HepG2 (cell line): ENCODE results near the gene VEGFC. TPM values are rescaled to one million over a fixed set of nuclear protein-coding genes. Genes with fewer than 3 reads are reported as not detected.

ENCODE experiments used
- ATAC-seq: fragments of 200-7000 bp; cut with Tn5 transposase; 3 replicates; pipeline ENCODE4 v1.9.1; 2020; ENCODE audit warnings: mild to moderate bottlenecking, moderate library complexity
- BruUV-seq: library from RNA; stranded (reverse); fragments of 400-500 nt; replicated peaks from 2 replicates; lab custom pipeline; 2021; lab: Mats Ljungman, UMichigan
- CTCF ChIA-PET: fragments of 300-600 bp; formaldehyde crosslinking; extraction: SDS; loops from one replicate; lab custom pipeline; 2021; ENCODE audit warnings: low total read pairs, inconsistent platforms, low intra/inter-chr PET ratio; lab: Yijun Ruan, JAX
- POLR2A ChIA-PET: fragments of 350-600 bp; sonication (Branson Sonifier 250); formaldehyde crosslinking; loops from one replicate; lab custom pipeline; 2020; ENCODE audit warnings: antibody characterized with exemption, inconsistent platforms; lab: Yijun Ruan, JAX
- DNase-seq: peaks from one replicate; pipeline ENCODE4 v3.0.0-alpha.2; 2015; ENCODE audit warnings: low spot score
- FAIRE-seq: peaks from 3 replicates; lab custom pipeline; 2011; peaks lifted over from hg19 to GRCh38; lab: Jason Lieb, UNC
- H2AFZ ChIP-seq: one replicate; pipeline ENCODE4 v1.6.1; 2011; ENCODE audit warnings: low read length, inconsistent platforms
- H3K27ac ChIP-seq: fragments of 300-600 bp; 3 replicates; pipeline ENCODE4 v1.8.0; 2011; ENCODE audit warnings: mixed run types, mild to moderate bottlenecking, mixed read lengths, low read length, inconsistent platforms; ENCODE audit not compliant: insufficient read depth; ENCODE audit errors: extremely low read length
- H3K27me3 ChIP-seq, 2 experiments: fragments of 200-600 bp in 1 of 2; 2 replicates in 1 of 2; 3 replicates in 1 of 2; pipeline versions ENCODE4 v1.6.0 to v1.8.0; 2011; ENCODE audit warnings: low read length in 2 of 2, mild to moderate bottlenecking in 2 of 2, moderate library complexity in 2 of 2, inconsistent platforms in 1 of 2; ENCODE audit not compliant: insufficient read depth in 2 of 2, control insufficient read depth in 1 of 2
- H3K36me3 ChIP-seq, 2 experiments: fragments of 200-600 bp in 1 of 2; replicated peaks in 1 of 2; 2 replicates in 1 of 2; 3 replicates in 1 of 2; pipeline versions ENCODE4 v1.5.1 to v1.8.0; 2011; ENCODE audit warnings: low read length in 2 of 2, inconsistent platforms in 1 of 2; ENCODE audit not compliant: insufficient read depth in 2 of 2, control insufficient read depth in 1 of 2
- H3K4me1 ChIP-seq: 2 replicates; pipeline ENCODE4 v1.5.1; 2012; ENCODE audit warnings: low read length, inconsistent platforms; ENCODE audit not compliant: insufficient read depth
- H3K4me2 ChIP-seq: 2 replicates; pipeline ENCODE4 v1.6.0; 2011; ENCODE audit warnings: low read depth, low read length, inconsistent platforms
- H3K4me3 ChIP-seq, 3 experiments: fragments of 200-600 bp in 1 of 3; sonication (generic), shearing (Covaris generic) in 1 of 3; replicated peaks in 1 of 3; 2 replicates each; pipeline ENCODE4 v1.5.1; 2011 to 2016; ENCODE audit warnings: low read length in 3 of 3, inconsistent platforms in 2 of 3, low read depth in 2 of 3, mild to moderate bottlenecking in 2 of 3, control low read depth in 1 of 3, mixed read lengths in 1 of 3; ENCODE audit not compliant: insufficient read depth in 1 of 3
- H3K79me2 ChIP-seq: one replicate; pipeline ENCODE4 v1.6.1; 2011; ENCODE audit warnings: low read length, inconsistent platforms; ENCODE audit not compliant: insufficient read depth
- H3K9ac ChIP-seq: 2 replicates; pipeline ENCODE4 v1.6.0; 2011; ENCODE audit warnings: mild to moderate bottlenecking, low read depth, low read length, inconsistent platforms; ENCODE audit not compliant: insufficient read depth
- H3K9me3 ChIP-seq: 2 replicates; pipeline ENCODE4 v1.5.1; 2012; ENCODE audit warnings: mild to moderate bottlenecking, low read length
- H4K20me1 ChIP-seq: 2 replicates; pipeline ENCODE4 v1.6.0; 2011; ENCODE audit warnings: inconsistent platforms, mild to moderate bottlenecking, low read length, moderate library complexity; ENCODE audit not compliant: insufficient read depth
- BRD4 ChIP-seq: sonication (generic); formaldehyde crosslinking; IDR thresholded peaks from 2 replicates; pipeline ENCODE4 v1.4.0; 2020; ENCODE audit warnings: missing genetic modification reagents
- DDIT3 ChIP-seq: sonication (generic); formaldehyde crosslinking; IDR thresholded peaks from 2 replicates; pipeline ENCODE4 v1.4.0; 2020; ENCODE audit warnings: mild to moderate bottlenecking, missing genetic modification reagents
- GLMP ChIP-seq: sonication (generic); formaldehyde crosslinking; IDR thresholded peaks from 2 replicates; pipeline ENCODE4 v1.9.0; 2021; ENCODE audit warnings: missing genetic modification reagents, mild to moderate bottlenecking, borderline replicate concordance
- MAZ ChIP-seq, 2 experiments: sonication (generic) in 1 of 2; formaldehyde crosslinking in 1 of 2; IDR thresholded peaks; 2 replicates each; pipeline versions ENCODE4 v1.5.0 to v1.6.1; 2012 to 2020; ENCODE audit warnings: low read depth in 2 of 2, mild to moderate bottlenecking in 2 of 2, borderline replicate concordance in 1 of 2, improper control_type of control experiment in 1 of 2, low read length in 1 of 2, missing genetic modification reagents in 1 of 2, moderate library complexity in 1 of 2
- RFX3 ChIP-seq: IDR thresholded peaks from 2 replicates; pipeline ENCODE4 v1.6.1; 2016; ENCODE audit warnings: missing biosample characterization, missing genetic modification reagents
- SRF ChIP-seq: IDR thresholded peaks from 2 replicates; pipeline ENCODE4 v1.6.1; 2011; ENCODE audit warnings: mild to moderate bottlenecking, low read depth, low read length, moderate library complexity
- ZBTB14 ChIP-seq: sonication (generic); formaldehyde crosslinking; IDR thresholded peaks from 2 replicates; pipeline ENCODE4 v1.4.0; 2020; ENCODE audit warnings: missing genetic modification reagents
- ZEB1 ChIP-seq: IDR thresholded peaks from 2 replicates; pipeline ENCODE4 v1.6.1; 2012; ENCODE audit warnings: mild to moderate bottlenecking, low read depth, inconsistent platforms; ENCODE audit not compliant: insufficient replicate concordance
- ZMYM3 ChIP-seq: sonication (generic); formaldehyde crosslinking; IDR thresholded peaks from 2 replicates; pipeline ENCODE4 v1.5.1; 2020; ENCODE audit warnings: mild to moderate bottlenecking, missing genetic modification reagents
- ZNF124 ChIP-seq: sonication (generic); formaldehyde crosslinking; IDR thresholded peaks from 2 replicates; pipeline ENCODE4 v1.4.0; 2020; ENCODE audit warnings: missing genetic modification reagents
- ZNF44 ChIP-seq: sonication (generic); formaldehyde crosslinking; IDR thresholded peaks from 2 replicates; pipeline ENCODE4 v1.5.1; 2020; ENCODE audit warnings: mild to moderate bottlenecking, missing genetic modification reagents
- ZSCAN22 ChIP-seq: sonication (generic); formaldehyde crosslinking; IDR thresholded peaks from 2 replicates; pipeline ENCODE4 v1.4.0; 2020; ENCODE audit warnings: mild to moderate bottlenecking, missing genetic modification reagents
- WGBS: methylation state at CpG from one replicate; pipeline ENCODE4 v1.1.6; 2017; ENCODE audit warnings: low lambda C conversion rate; 5-methylcytosine and 5-hydroxymethylcytosine counted together
- in situ Hi-C: cut with HindIII; loops from 2 replicates; pipeline ENCODE4 v1.10.0; 2017; ENCODE audit warnings: low pct_unique_long_range_greater_than_20kb; ENCODE audit not compliant: extremely low pct_ligation_motif_present
- intact Hi-C: fragments of 100-400 bp; cut with micrococcal nuclease; formaldehyde crosslinking; loops from one replicate; pipeline ENCODE4 v1.10.0; 2022; ENCODE audit not compliant: unreplicated experiment
- polyA plus RNA-seq, 8 experiments: library from polyadenylated mRNA; depleted of rRNA in 3 of 8; stranded (reverse) in 7 of 8; unstranded in 1 of 8; fragments of >200 nt; fragmentation: Illumina TruSeq in 4 of 8; extraction: Trizol in 4 of 8; gene quantifications; 2 replicates each; pipeline versions ENCODE4 v1.2.1 to v1.2.3, GENCODE V29; 2011 to 2016; ENCODE audit warnings: low read depth in 4 of 8, missing spikeins in 1 of 8, mixed read lengths in 1 of 8; ENCODE audit not compliant: insufficient read depth in 1 of 8
- total RNA-seq, 5 experiments: library from RNA; depleted of rRNA; stranded (reverse); fragments of >200 nt; fragmentation: Illumina TruSeq; extraction: Trizol; gene quantifications; 2 replicates each; pipeline ENCODE4 v1.2.3, GENCODE V29; 2016; ENCODE audit warnings: low read depth in 1 of 5

Gene VEGFC
- total and polyA plus RNA-seq, 2 of the 13 experiments (the other 11 are each of a cell fraction or from before 2014, with no cell fraction given), result not detected

- Histone ChIP-seq H3K27me3 (no peaks in the 10 kb centered on the region), H3K4me3 (no peak overlapping the region), H3K27ac (no peak overlapping the region), H4K20me1 (no peaks in the 10 kb centered on the region), H3K9ac (no peak overlapping the region), H3K4me2 (no peak overlapping the region), H2AFZ (no peak overlapping the region), H3K9me3 (no peaks in the 10 kb centered on the region), H3K4me1 (no peaks in the 10 kb centered on the region), H3K79me2 (no peaks in the 10 kb centered on the region), H3K36me3 (no peaks in the 10 kb centered on the region)
- intact Hi-C loops (no loop called here), in situ Hi-C loops (no loop called here)
- CTCF ChIA-PET, result no interaction called here
- FAIRE-seq, result no peak
- TF ChIP-seq ZMYM3 (no peak), DDIT3 (CRISPR knock-in tag) (no peak), ZEB1 (no peak), ZBTB14 (CRISPR knock-in tag) (no peak), ZNF44 (CRISPR knock-in tag) (no peak), ZSCAN22 (no peak), SRF (no peak), GLMP (CRISPR knock-in tag) (no peak), MAZ (IDR thresholded peaks at IDR 0.05; ENCODE audit: borderline replicate concordance, low read depth, low read length) (no peak), MAZ (CRISPR knock-in tag; IDR thresholded peaks at IDR 0.05; ENCODE audit: low read depth) (no peak), RFX3 (no peak), ZNF124 (CRISPR knock-in tag) (no peak), BRD4 (CRISPR knock-in tag) (no peak)
- no TSS peak for BruUV-seq
- no peak for ATAC-seq
- POLR2A ChIA-PET, result no interaction called here
- 9% methylated on average over 4 of the region's 4 CpGs for WGBS
- no peak for DNase-seq
Measured at GRCh38 chr4:176837169-176837895, 44.6 kb upstream of the VEGFC start.
